Inflammatory macrophage treated with lipopolysaccharide for 1 hour (primary cell): ENCODE results near the gene MAP2K5.

ENCODE experiments used
- DNase-seq, 2 donors: peaks; one replicate each; pipeline ENCODE4 v3.0.0-alpha.2; 2020 to 2022

Gene MAP2K5

GRCh38 chr15:67542420-67543347 lies at the start of gene MAP2K5:
TSS of gene MAP2K5 (plus strand) at chr15:67542703. CDS start at chr15:67543336, 633 bp downstream.
- DNase-seq = peak; percentile 68 to 86

GRCh38 chr15:67495585-67495984 lies 46.9 kb upstream of the MAP2K5 start:
- no peak for DNase-seq

GRCh38 chr15:67501177-67501835 lies 41.2 kb upstream of the MAP2K5 start:
- peak in 1 of 2 donors; percentile 14 for DNase-seq

GRCh38 chr15:67501836-67502461 lies 40.6 kb upstream of the MAP2K5 start:
- no peak for DNase-seq

GRCh38 chr15:67504056-67504455 lies 38.4 kb upstream of the MAP2K5 start:
- DNase-seq = no peak

GRCh38 chr15:67504796-67505195 lies 37.7 kb upstream of the MAP2K5 start:
- no peak for DNase-seq

- peak; percentile 37 to 47 for DNase-seq
Observed at GRCh38 chr15:67505675-67506572, 36.6 kb upstream of the MAP2K5 start.

GRCh38 chr15:67506775-67507747 lies 35.4 kb upstream of the MAP2K5 start:
- peak in 1 of 2 donors; percentile 25 for DNase-seq

GRCh38 chr15:67508407-67508806 lies 34.1 kb upstream of the MAP2K5 start:
- no peak for DNase-seq

GRCh38 chr15:67509918-67510317 lies 32.6 kb upstream of the MAP2K5 start:
- DNase-seq = no peak

GRCh38 chr15:67510597-67511190 lies 31.8 kb upstream of the MAP2K5 start:
- no peak for DNase-seq

- no peak for DNase-seq
Observed at GRCh38 chr15:67511606-67512005, 30.9 kb upstream of the MAP2K5 start.

GRCh38 chr15:67512140-67512539 lies 30.4 kb upstream of the MAP2K5 start:
- DNase-seq = no peak

- no peak for DNase-seq
Observed at GRCh38 chr15:67512933-67513714, 29.4 kb upstream of the MAP2K5 start.

GRCh38 chr15:67515090-67515489 lies 27.4 kb upstream of the MAP2K5 start:
- DNase-seq = no peak

GRCh38 chr15:67515557-67515956 lies 26.9 kb upstream of the MAP2K5 start:
- DNase-seq = no peak

GRCh38 chr15:67520321-67521028 lies 22.0 kb upstream of the MAP2K5 start:
- DNase-seq = peak; percentile 47 to 49

GRCh38 chr15:67521029-67521782 lies 21.3 kb upstream of the MAP2K5 start, which contains the start of gene C15orf61:
TSS of gene C15orf61 (plus strand) at chr15:67521131. CDS start at chr15:67521249, 118 bp downstream.
- peak; percentile 69 to 74 for DNase-seq
